Parathyroid adenoma (tissue), 2 donors: ENCODE measurements around the gene ZNF124.

Experiments used
- H2AFZ ChIP-seq: fragments of 300-600 bp; sonication (generic); one replicate; pipeline ENCODE4 v1.7.0; 2017; ENCODE audit warnings: antibody characterized with exemption, mild to moderate bottlenecking
- H3K27ac ChIP-seq: fragments of 300-600 bp; sonication (generic); one replicate; pipeline ENCODE4 v1.7.0; 2017
- H3K27me3 ChIP-seq: fragments of 300-600 bp; sonication (generic); one replicate; pipeline ENCODE4 v1.7.0; 2017; ENCODE audit warnings: low read length; ENCODE audit not compliant: control insufficient read depth, insufficient read depth
- H3K36me3 ChIP-seq: fragments of 300-600 bp; sonication (generic); one replicate; pipeline ENCODE4 v1.7.0; 2017; ENCODE audit warnings: low read length; ENCODE audit not compliant: control insufficient read depth, insufficient read depth
- H3K4me1 ChIP-seq: fragments of 300-600 bp; sonication (generic); one replicate; pipeline ENCODE4 v1.7.0; 2017; ENCODE audit warnings: control low read depth
- H3K4me2 ChIP-seq: fragments of 300-600 bp; sonication (generic); one replicate; pipeline ENCODE4 v1.7.0; 2017; ENCODE audit warnings: low read length
- H3K4me3 ChIP-seq: fragments of 300-600 bp; sonication (generic); one replicate; pipeline ENCODE4 v1.7.0; 2017; ENCODE audit warnings: low read depth, low read length
- H3K79me2 ChIP-seq: fragments of 300-600 bp; sonication (generic); one replicate; pipeline ENCODE4 v1.7.0; 2017; ENCODE audit warnings: control low read depth
- H3K9ac ChIP-seq: fragments of 300-600 bp; sonication (generic); one replicate; pipeline ENCODE4 v1.7.0; 2017; ENCODE audit warnings: mild to moderate bottlenecking
- H3K9me3 ChIP-seq: fragments of 300-600 bp; sonication (generic); one replicate; pipeline ENCODE4 v1.7.0; 2017; ENCODE audit warnings: low read length; ENCODE audit not compliant: control insufficient read depth
- CTCF ChIP-seq: fragments of 300-600 bp; sonication (generic); IDR thresholded peaks from one replicate; pipeline ENCODE4 v1.7.0; 2017; ENCODE audit warnings: antibody characterized with exemption, mild to moderate bottlenecking
- donor health status: primary hyperparathyroidism.

ZNF124 gene

GRCh38 chr1:247105966-247106365 lies 65.9 kb downstream of the ZNF124 start:
- Histone ChIP-seq H3K27ac (no peak overlapping the region), H3K9me3 (no peaks in the 10 kb centered on the region), H3K4me1 (no peaks in the 10 kb centered on the region), H3K9ac (no peak overlapping the region), H2AFZ (no peak overlapping the region), H3K4me2 (no peak overlapping the region), H3K79me2 (no peaks in the 10 kb centered on the region), H3K27me3 (no peaks in the 10 kb centered on the region), H3K4me3 (no peak overlapping the region), H3K36me3 (peaks cover 4% of the 10 kb centered on the region)
- no peak for TF ChIP-seq CTCF
